GM21381 (cell line): ENCODE results near the gene PPP1R1A.

Experiments used
- ATAC-seq: cut with Tn5 transposase; IDR thresholded peaks from one replicate; pipeline ENCODE4 v1.9.1; 2021; ENCODE audit warnings: mild to moderate bottlenecking, moderate library complexity; ENCODE audit not compliant: unreplicated experiment

The PPP1R1A gene

GRCh38 chr12:54603872-54604271 is 15.4 kb upstream of the PPP1R1A start:
- ATAC-seq, result no peak

- ATAC-seq, result peak; percentile 88
These were observed 14.8 kb upstream of the PPP1R1A start for GRCh38 chr12:54603173-54603814.

- ATAC-seq, result no peak
These were observed 14.2 kb upstream of the PPP1R1A start for GRCh38 chr12:54602661-54603060.

DNA sequence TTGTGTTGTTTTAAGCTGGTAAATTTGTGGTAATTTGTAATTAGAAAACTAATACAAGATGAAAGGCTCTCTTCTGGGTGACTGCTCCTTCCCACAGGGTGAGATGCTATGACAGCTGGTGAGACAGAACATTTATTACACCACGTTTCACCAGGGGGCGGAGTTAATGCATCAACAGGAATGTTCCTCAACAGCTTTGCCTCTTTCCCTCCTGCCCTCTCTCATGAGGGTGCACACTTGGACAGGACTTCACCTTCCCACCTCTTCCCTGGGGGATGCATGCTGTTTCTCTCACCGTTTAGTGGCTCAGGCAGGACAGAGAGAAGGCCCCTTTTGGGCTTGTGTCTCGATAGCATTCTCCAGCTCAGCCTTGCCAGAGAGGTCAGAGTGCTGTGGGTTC is 13.4 kb upstream of the PPP1R1A start:
- ATAC-seq, result no peak

GRCh38 chr12:54598970-54599369 is 10.5 kb upstream of the PPP1R1A start:
- no peak for ATAC-seq

DNA sequence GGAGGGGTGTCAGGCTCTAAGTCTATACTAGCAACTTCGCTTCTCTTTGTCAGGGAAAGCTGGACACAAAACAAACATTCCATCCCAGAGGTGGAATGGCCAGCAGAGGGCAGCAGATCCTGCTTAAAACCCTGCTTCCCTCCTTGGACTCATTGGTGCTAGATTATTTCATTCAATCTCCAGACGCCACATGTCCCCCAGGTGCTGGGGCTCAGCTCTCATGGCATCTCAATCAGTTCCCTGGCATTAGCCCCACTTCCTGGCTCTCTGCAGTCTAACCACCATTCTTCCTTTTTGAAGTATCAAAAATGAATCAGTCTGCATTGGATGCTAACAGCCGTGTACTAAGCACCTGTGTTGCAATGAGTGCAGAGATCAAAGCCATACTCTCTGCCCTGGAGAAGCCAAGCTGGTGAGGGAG is 8.1 kb upstream of the PPP1R1A start:
- ATAC-seq, result no peak

DNA sequence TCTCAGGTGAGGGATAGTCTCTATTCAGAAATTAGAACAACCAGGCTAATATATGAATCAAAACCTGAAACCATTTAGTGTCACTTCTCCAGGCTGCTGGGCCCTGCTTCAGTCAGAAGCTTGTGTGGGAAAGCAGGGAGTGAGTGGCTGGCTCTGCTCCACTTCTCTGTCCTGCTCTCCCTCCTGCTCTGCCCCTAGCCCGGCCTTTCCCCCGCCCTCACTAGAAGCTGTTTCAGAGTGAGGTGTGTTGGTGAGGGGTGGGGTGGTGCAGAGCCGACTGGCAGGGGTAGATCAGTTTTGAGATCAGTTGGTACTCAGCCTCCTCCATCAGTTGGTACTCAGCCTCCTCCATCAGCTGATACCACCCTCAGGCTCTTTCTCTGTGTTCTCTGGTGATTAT is 7.0 kb upstream of the PPP1R1A start:
- no peak for ATAC-seq

- no peak for ATAC-seq
These were observed 5.3 kb upstream of the PPP1R1A start for GRCh38 chr12:54593725-54594124.

DNA sequence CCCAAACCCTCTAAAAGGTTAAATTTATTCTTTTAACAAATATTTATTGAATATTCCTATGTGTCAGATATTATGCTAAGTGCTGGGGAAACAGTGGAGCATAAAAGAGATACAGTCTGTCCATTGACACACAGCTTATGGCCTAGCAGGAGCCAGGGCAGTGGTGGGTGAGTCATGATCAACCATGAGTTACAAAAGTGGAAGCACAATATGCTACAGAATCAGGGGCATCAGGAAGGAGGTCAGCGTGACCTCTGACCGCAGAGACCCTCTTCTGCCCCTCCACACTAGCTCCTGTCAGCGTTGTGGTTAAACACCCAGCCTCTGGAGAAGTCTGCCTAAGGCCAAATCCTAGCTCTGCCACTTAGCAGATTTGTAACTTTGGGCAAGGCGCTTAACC is 4.7 kb upstream of the PPP1R1A start:
- ATAC-seq, result no peak

DNA sequence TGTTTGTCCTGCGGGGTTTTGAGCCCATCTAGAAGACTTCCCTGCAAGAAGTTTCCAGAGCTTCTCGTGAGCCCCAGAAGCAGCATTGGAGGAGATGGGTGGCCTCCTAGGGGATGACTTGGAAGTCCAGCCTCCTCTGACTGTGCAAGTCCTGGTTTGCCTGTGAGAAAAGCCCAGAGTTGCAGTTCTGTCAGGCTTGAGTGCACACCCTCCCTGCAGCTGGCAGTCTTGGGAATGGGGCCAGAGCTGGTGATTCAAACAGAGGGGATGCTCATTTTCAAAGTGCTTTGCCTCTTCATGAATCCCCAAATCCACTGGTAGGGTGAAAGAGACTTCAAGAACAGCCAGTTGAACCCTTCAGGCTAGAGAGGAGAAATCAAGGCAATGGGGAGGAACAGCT is 3.9 kb upstream of the PPP1R1A start:
- ATAC-seq, result no peak

- no peak for ATAC-seq
These were observed 2.6 kb upstream of the PPP1R1A start for GRCh38 chr12:54590978-54591591.

DNA sequence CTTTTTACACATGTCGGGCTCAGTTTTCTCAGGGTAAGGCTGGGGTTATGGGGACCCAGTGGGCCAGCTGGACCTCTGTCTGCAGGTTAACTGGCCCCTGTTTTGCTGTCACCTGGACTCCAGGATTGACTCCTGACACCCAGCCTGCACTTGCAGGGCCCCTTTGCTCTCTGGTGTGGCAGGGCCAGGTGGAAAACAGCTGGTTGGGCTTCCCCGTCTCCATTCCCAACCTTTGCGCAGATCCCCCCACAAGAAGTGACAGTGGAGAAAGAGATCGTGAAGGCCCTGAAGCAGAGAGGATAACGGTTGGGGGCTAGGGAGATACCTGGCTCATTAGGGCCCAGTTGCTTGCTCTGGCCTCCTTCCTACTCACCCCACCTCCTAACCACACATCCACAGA is 1.5 kb upstream of the PPP1R1A start:
- no peak for ATAC-seq

- ATAC-seq, result no peak
These were observed 420 bp upstream of the PPP1R1A start for GRCh38 chr12:54588890-54589267.

DNA sequence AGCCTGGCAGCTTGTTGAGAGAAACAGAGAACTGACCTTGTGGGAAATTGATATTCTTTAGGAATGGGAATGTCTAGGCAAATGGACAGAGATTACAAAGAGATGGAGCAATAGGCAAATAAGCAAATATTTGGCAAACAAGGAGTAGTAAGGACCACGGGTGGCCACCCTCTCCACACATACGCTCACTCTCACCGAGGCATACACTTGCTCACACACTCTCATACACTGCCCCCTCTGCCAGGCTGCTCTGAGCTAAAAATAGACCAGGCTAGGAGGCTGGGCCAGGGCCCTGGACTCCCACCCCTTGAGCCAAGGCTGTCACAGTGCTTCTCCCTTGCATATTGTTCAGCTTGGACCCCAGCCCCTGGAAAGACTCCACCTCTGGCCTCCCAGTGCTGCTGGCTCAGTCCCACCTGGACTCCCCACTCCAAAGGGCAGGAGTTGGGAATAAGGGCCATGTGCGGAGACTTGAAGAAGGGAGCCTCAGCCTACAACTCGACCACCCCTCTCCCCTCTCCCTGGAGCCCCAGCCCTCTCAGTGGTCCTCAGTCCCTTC is 1.1 kb downstream of the PPP1R1A start:
- no peak for ATAC-seq

DNA sequence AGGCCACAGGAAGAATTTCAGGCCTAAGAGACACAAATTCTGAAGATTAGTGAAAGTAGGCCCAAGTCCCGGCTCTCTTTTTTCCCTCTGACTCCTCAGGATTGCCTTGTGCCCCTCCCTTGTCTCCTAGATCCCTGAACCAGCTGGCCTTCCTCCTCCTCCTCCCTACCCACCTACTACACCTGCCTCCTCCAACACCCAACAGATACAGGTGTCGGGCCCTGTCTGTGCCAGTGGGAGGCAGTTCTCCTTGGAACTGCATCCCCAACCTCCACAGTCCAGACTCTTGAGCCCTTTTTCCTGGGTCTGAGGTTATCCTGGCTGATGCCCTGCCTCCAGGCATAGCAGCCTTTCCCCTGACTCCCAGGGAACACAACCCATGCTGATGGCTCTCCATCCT is 1.8 kb downstream of the PPP1R1A start:
- ATAC-seq, result no peak

DNA sequence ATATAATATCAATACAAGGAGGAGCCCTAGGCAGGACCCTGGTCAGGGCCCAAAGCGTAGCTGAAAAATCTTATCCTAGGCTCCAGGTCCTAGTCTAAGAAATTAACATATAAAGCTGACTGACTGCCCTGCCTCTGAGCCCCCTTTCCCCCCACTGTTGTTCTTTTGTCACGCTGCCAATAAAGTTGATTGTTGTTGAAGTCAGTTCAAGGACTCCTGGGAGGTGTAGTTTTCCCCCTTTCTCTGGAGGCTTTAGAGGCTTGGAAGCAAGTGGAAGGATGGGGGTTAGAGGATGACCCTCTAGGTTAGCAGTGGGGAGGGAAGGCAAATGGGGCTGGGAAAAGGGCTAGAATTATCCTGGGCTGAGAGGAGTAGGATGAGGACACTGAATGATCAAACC is 3.2 kb downstream of the PPP1R1A start:
- ATAC-seq, result no peak

- no peak for ATAC-seq
These were observed 4.3 kb downstream of the PPP1R1A start for GRCh38 chr12:54584128-54584527.

DNA sequence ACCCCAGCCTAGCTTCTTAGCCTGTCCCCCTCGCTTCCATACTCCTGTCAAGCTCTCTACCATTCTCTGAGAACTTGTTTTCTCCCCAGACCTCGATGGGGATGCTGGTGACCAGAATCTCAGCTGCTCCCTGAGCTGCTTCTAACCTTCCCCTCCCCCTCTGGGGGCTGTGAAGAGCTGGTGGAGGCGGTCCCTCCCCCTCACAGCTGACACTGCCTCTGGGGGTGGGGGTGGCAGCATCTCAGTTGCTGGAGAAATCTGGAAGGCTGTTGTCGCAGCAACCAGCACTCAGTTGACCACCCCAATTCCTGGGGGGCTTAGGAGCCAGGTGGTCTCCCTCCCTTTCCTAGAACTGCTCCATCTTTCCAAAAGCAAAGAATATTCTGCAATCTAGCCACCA is 4.7 kb downstream of the PPP1R1A start:
- ATAC-seq, result no peak

- ATAC-seq, result no peak
These were observed 7.0 kb downstream of the PPP1R1A start for GRCh38 chr12:54581412-54581811.

- ATAC-seq, result peak; percentile 95
These were observed 8.6 kb downstream of the PPP1R1A start for GRCh38 chr12:54579696-54580333.

DNA sequence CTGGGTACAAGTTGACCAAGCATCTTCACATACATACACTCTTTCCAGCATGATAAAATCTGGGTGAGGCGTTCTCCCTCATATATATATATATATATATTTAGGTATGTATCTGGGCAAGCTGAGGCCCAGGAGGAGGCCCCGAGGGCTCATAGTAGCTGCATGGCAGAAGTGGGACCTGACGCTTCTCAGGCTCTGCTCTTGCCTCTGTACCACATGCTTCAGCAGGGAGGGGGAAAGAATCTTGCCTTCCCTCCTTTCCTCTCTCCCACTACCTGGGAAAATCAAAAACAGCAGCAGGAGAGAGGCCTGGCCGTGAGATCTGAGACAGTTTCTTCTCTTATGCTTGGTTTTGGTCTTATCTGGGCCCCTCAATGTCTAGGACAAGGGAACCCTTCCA is 9.2 kb downstream of the PPP1R1A start:
- peak; percentile 20 for ATAC-seq

DNA sequence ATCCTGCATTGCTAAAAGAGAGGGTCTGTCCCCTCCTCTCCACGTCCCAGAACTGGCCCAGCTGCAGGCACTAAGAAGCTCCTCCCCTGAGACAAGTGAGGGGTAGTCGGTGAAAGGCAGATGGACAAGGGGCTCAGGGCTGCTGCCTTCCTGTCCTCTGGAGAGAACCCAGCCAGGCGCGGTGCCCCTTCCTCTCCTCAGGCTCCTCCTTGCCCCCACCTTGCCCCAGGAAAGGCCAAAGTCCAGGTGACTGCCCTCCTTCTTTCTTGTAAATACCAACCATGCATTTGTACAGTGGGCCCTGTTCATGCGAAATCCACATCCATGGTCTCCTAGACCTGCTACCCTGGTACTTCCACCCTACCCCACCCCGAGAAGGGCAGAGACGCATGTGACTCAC is 9.7 kb downstream of the PPP1R1A start:
- no peak for ATAC-seq
